Ovary (tissue), 3 donors: ENCODE measurements around the gene PRR15L.

Source experiments
- CTCF ChIP-seq, 3 donors: fragments of 450-650 bp in 2 of 3; fragments of 200-600 bp in 1 of 3; IDR thresholded peaks; one replicate each; pipeline versions ENCODE4 v1.5.1 to v1.8.0; 2016 to 2022; ENCODE audit warnings: antibody characterized with exemption in 3 of 3, mild to moderate bottlenecking in 1 of 3
- EP300 ChIP-seq: sonication (generic); formaldehyde crosslinking; IDR thresholded peaks from one replicate; pipeline ENCODE4 v1.6.1; 2017; ENCODE audit warnings: antibody characterized with exemption
- POLR2A ChIP-seq: fragments of 450-650 bp; IDR thresholded peaks from one replicate; pipeline ENCODE4 v1.6.1; 2017; ENCODE audit warnings: antibody characterized with exemption, mild to moderate bottlenecking, moderate library complexity
- donor health status: DM: no; HTN: no; CAD: no.

- no peak for TF ChIP-seq CTCF (IDR thresholded peaks at IDR 0.05)
- TF ChIP-seq POLR2A: no peak
- TF ChIP-seq EP300: no peak
Observed at GRCh38 chr17:47950448-47950847, 7.2 kb downstream of the PRR15L start.
